ENCODE results near the gene KCNN1.

DNA sequence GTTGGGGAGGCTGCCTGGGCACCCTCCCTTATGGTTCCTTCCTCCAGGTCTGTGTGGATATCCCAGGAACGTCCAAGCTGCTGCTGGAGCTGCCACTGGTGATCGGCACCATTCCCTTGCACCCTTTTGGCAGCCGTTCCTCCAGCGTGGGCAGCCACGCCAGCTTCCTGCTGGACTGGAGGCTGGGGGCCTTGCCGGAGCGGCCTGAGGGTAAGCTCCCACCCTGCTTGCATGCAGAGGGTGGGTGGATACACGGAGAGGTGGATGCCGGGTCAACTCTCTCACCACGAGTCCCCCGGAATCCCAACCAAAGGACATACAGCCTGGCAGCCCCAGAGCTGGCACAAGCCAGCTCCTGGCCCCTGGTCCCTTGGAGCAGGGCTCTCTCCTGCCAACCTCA is 43.2 kb downstream of the KCNN1 start:
- no peak for TF ChIP-seq EZH2 (IDR thresholded peaks at IDR 0.05; ENCODE audit: borderline replicate concordance, insufficient read depth, low read length, poor library complexity, severe bottlenecking)
- TF ChIP-seq, protein P1, sequence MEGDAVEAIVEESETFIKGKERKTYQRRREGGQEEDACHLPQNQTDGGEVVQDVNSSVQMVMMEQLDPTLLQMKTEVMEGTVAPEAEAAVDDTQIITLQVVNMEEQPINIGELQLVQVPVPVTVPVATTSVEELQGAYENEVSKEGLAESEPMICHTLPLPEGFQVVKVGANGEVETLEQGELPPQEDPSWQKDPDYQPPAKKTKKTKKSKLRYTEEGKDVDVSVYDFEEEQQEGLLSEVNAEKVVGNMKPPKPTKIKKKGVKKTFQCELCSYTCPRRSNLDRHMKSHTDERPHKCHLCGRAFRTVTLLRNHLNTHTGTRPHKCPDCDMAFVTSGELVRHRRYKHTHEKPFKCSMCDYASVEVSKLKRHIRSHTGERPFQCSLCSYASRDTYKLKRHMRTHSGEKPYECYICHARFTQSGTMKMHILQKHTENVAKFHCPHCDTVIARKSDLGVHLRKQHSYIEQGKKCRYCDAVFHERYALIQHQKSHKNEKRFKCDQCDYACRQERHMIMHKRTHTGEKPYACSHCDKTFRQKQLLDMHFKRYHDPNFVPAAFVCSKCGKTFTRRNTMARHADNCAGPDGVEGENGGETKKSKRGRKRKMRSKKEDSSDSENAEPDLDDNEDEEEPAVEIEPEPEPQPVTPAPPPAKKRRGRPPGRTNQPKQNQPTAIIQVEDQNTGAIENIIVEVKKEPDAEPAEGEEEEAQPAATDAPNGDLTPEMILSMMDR (IDR thresholded peaks at IDR 0.05; ENCODE audit: poor library complexity, severe bottlenecking): no peak

Measured in neural cell (in vitro differentiated cells).